Measurements from ENCODE around the gene LVRN. TPM values are rescaled to one million over a fixed set of nuclear protein-coding genes. Genes with fewer than 3 reads are reported as not detected.

The LVRN gene
- total and polyA plus RNA-seq, 2 donors from 2014 or later: not detected

- FAIRE-seq (no peak), DNase-seq (no peak)
- TF ChIP-seq, protein P1, sequence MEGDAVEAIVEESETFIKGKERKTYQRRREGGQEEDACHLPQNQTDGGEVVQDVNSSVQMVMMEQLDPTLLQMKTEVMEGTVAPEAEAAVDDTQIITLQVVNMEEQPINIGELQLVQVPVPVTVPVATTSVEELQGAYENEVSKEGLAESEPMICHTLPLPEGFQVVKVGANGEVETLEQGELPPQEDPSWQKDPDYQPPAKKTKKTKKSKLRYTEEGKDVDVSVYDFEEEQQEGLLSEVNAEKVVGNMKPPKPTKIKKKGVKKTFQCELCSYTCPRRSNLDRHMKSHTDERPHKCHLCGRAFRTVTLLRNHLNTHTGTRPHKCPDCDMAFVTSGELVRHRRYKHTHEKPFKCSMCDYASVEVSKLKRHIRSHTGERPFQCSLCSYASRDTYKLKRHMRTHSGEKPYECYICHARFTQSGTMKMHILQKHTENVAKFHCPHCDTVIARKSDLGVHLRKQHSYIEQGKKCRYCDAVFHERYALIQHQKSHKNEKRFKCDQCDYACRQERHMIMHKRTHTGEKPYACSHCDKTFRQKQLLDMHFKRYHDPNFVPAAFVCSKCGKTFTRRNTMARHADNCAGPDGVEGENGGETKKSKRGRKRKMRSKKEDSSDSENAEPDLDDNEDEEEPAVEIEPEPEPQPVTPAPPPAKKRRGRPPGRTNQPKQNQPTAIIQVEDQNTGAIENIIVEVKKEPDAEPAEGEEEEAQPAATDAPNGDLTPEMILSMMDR (IDR thresholded peaks at IDR 0.05; ENCODE audit: borderline replicate concordance, extremely low read depth, insufficient read depth): no peak
- Histone ChIP-seq H3K4me3 (ENCODE audit: low read length in 3 of 3) (no peak overlapping the region), H3K9ac (ENCODE audit: low read length in 3 of 3) (no peak overlapping the region), H3K9me3 (ENCODE audit: control insufficient read depth in 2 of 3, insufficient read depth in 1 of 3, low read length in 3 of 3) (no peaks in the 10 kb centered on the region), H3K27ac (ENCODE audit: low read depth in 2 of 2, low read length in 2 of 2) (no peak overlapping the region), H3K36me3 (ENCODE audit: control insufficient read depth in 2 of 3, insufficient read depth in 3 of 3, low read length in 3 of 3) (no peaks in the 10 kb centered on the region), H3K27me3 (ENCODE audit: control insufficient read depth, insufficient read depth, low read length) (no peaks in the 10 kb centered on the region), H3K4me1 (ENCODE audit: control insufficient read depth in 2 of 3, insufficient read depth in 2 of 3, low read depth in 1 of 3, low read length in 3 of 3) (no peaks in the 10 kb centered on the region)
- intact Hi-C loops (cut with DNase I): no loop called here
Measured at GRCh38 chr5:115930630-115931337, 31.5 kb upstream of the LVRN start.

- H3K9ac ChIP-seq (ENCODE audit: low read length in 3 of 3): no peak overlapping the region
- H3K36me3 ChIP-seq (ENCODE audit: control insufficient read depth in 2 of 3, insufficient read depth in 3 of 3, low read length in 3 of 3): no peaks in the 10 kb centered on the region
- H3K9me3 ChIP-seq (ENCODE audit: control insufficient read depth in 2 of 3, insufficient read depth in 1 of 3, low read length in 3 of 3): no peaks in the 10 kb centered on the region
- H3K4me1 ChIP-seq (ENCODE audit: control insufficient read depth in 2 of 3, insufficient read depth in 2 of 3, low read depth in 1 of 3, low read length in 3 of 3): no peaks in the 10 kb centered on the region
- no peak for FAIRE-seq
- H3K4me3 ChIP-seq (ENCODE audit: low read length in 3 of 3): no peak overlapping the region
- H3K27ac ChIP-seq (ENCODE audit: low read depth in 2 of 2, low read length in 2 of 2): no peak overlapping the region
- TF ChIP-seq, protein P1 (IDR thresholded peaks at IDR 0.05; ENCODE audit: borderline replicate concordance, extremely low read depth, insufficient read depth): no peak
- intact Hi-C loops (cut with DNase I): no loop called here
- H3K27me3 ChIP-seq (ENCODE audit: control insufficient read depth, insufficient read depth, low read length): no peaks in the 10 kb centered on the region
- no peak for DNase-seq
Measured at GRCh38 chr5:115932991-115933390, 29.3 kb upstream of the LVRN start.

DNA sequence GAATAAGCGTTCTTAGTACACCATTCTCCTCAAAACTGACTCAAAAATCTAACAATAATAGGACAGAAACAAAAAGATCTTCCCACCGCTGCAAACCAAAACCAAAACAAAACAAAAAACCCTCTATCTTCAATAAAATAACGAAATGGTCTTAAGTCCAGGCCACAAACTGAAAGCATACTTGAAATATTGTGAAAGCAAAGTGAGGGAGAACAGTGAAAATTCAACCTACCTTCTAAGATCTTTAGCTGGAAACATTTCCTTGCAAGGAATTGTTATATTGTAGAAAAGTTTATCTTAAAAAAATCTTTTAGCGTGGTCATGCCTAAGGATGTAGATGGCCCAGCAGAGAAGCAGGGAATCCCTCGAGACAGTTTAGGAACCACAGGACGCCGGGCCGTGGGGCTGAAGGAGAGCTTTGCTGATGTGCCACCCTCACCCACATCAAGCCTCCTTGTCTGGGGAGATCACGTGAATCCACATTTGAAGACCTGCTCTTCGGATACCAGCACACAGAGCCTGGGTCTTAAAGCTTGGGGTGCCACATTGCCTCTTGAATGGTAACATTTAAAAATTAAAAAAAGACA, 27.8 kb upstream of the LVRN start:
- no peaks in the 10 kb centered on the region for H3K27me3 ChIP-seq (ENCODE audit: control insufficient read depth, insufficient read depth, low read length)
- DNase-seq: no peak
- TF ChIP-seq, protein P1 (IDR thresholded peaks at IDR 0.05; ENCODE audit: borderline replicate concordance, extremely low read depth, insufficient read depth): no peak
- no peaks in the 10 kb centered on the region for H3K4me1 ChIP-seq (ENCODE audit: control insufficient read depth in 2 of 3, insufficient read depth in 2 of 3, low read depth in 1 of 3, low read length in 3 of 3)
- FAIRE-seq: no peak
- intact Hi-C loops (cut with DNase I): no loop called here
- no peaks in the 10 kb centered on the region for H3K9me3 ChIP-seq (ENCODE audit: control insufficient read depth in 2 of 3, insufficient read depth in 1 of 3, low read length in 3 of 3)
- H3K4me3 ChIP-seq (ENCODE audit: low read length in 3 of 3): no peak overlapping the region
- no peak overlapping the region for H3K27ac ChIP-seq (ENCODE audit: low read depth in 2 of 2, low read length in 2 of 2)
- no peaks in the 10 kb centered on the region for H3K36me3 ChIP-seq (ENCODE audit: control insufficient read depth in 2 of 3, insufficient read depth in 3 of 3, low read length in 3 of 3)
- H3K9ac ChIP-seq (ENCODE audit: low read length in 3 of 3): no peak overlapping the region

All from kidney (tissue), 14 donors.